Skeletal muscle tissue (tissue), 2 donors: ENCODE data around the gene ANXA8. TPM values are rescaled to one million over a fixed set of nuclear protein-coding genes. Genes with fewer than 3 reads are reported as not detected.

Experiments used
- small RNA-seq: library from RNA; depleted of rRNA; stranded (forward); fragments of <200 nt; gene quantifications from one replicate; pipeline ENCODE3, GENCODE V24; 2014
- total RNA-seq: library from RNA; depleted of rRNA; stranded (reverse); fragments of >200 nt; gene quantifications from one replicate; pipeline ENCODE4 v1.2.3, GENCODE V29; 2014

Gene ANXA8
- total RNA-seq, 1 donor from 2014 or later: not detected

Small RNA genes within 50 kb of the gene (small RNA-seq; reads per million reads assigned to genes)
- gene AL591684.3 (not detected), gene RNA5SP312 (not detected)

Other genes with a start within 250 kb of the ANXA8 start
- gene GDF10, start 183.9 kb downstream of the ANXA8 start, total RNA-seq: 1.0 TPM
- not detected for gene GDF2, start 161.7 kb downstream of the ANXA8 start, total RNA-seq
- gene RBP3, start 135.8 kb downstream of the ANXA8 start, total RNA-seq: not detected
- 1.6 TPM for gene ZNF488, start 99.8 kb downstream of the ANXA8 start, total RNA-seq
- gene FAM25G, start 7.6 kb upstream of the ANXA8 start, total RNA-seq: not detected
- 1.0 TPM for gene AGAP9, start 39.5 kb upstream of the ANXA8 start, total RNA-seq